Measurements from ENCODE around the gene MAD1L1.

DNA sequence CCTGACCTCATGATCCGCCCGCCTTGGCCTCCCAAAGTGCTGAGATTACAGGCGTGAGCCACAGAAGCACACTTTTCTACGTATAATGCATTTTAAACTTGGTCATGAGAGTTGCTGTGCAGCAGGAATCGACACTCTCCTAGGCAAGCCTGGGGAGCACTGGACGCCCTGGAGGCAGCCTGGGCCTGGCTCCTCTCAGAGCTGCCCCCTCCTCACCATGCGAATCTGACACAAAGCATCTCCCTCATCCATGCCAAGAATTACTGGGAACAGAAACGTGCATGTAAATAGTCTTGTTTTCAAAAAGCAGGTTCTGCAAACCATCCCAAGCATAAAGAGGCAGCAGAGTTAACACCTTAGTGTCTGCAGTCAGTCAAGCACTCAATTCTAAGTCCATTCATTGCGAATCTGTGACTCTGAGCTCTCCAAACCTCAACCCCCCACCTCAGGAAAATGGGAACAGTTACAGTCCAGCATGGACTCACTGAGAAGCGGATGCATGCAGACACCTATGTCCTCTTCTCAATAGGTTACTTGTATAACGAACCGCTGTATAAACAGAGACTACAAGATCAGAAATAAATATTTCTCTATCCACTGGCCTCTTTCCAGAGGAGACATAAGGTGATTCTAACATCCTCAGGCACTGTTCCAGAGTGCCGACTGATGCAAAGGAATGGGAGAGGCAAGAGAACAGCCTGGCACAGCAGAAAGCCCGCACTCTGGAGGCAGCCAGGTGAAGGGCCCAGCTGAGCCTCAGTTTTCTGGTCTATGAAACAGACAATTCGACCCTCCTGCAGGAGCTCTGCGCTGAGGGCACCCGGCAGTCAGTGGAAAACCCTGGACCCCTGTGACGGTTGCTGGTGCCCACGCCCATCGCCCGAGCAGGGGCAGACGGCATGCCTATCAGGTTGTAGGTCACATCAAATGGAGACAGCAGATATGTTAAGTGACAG is 68.9 kb downstream of the MAD1L1 start:
- TF ChIP-seq FOXK1 (CRISPR knock-in tag; IDR thresholded peaks at IDR 0.05; ENCODE audit: borderline replicate concordance, low read depth) (no peak), HNF4A (CRISPR knock-in tag; IDR thresholded peaks at IDR 0.05) (no peak), POLR2AphosphoS2 (IDR thresholded peaks at IDR 0.05; ENCODE audit: low read depth, low read length) (no peak), POLR2A (IDR thresholded peaks at IDR 0.05; ENCODE audit: insufficient read depth in 1 of 2, low read depth in 2 of 2, low read length in 2 of 2) (no peak), YY1 (IDR thresholded peaks at IDR 0.05; ENCODE audit: insufficient read depth, insufficient replicate concordance, low read depth, low read length) (no peak), ZNF724P (CRISPR knock-in tag; IDR thresholded peaks at IDR 0.05; ENCODE audit: borderline replicate concordance) (no peak), EED (CRISPR knock-in tag; IDR thresholded peaks at IDR 0.05) (no peak), RFX1 (IDR thresholded peaks at IDR 0.05) (no peak)

All from HepG2 (cell line).